Skeletal muscle tissue (tissue), 4 donors: ENCODE measurements around the gene TNNI3. TPM values are rescaled to one million over a fixed set of nuclear protein-coding genes. Genes with fewer than 3 reads are reported as not detected.
"Not testable (repeated sequence)": the region's sequence is repeated elsewhere in the genome, so short reads cannot be mapped to it uniquely, and the experiment has no call there.

Experiments used
- H3K27ac ChIP-seq: one replicate; pipeline ENCODE4 v1.7.0; 2013; ENCODE audit warnings: mild to moderate bottlenecking, low read depth, low read length, inconsistent platforms
- H3K27me3 ChIP-seq, 3 donors: one replicate each; pipeline ENCODE4 v1.7.0; 2013; ENCODE audit warnings: low read length in 3 of 3; ENCODE audit not compliant: control insufficient read depth in 3 of 3, insufficient read depth in 3 of 3
- H3K36me3 ChIP-seq, 3 donors: one replicate each; pipeline ENCODE4 v1.7.0; 2013; ENCODE audit warnings: low read length in 3 of 3; ENCODE audit not compliant: control insufficient read depth in 3 of 3, insufficient read depth in 3 of 3
- H3K4me1 ChIP-seq, 3 donors: one replicate each; pipeline ENCODE4 v1.7.0; 2013; ENCODE audit warnings: low read length in 3 of 3, mild to moderate bottlenecking in 3 of 3; ENCODE audit not compliant: control insufficient read depth in 3 of 3, insufficient read depth in 3 of 3
- H3K4me3 ChIP-seq, 3 donors: one replicate each; pipeline ENCODE4 v1.7.0; 2013; ENCODE audit warnings: low read length in 3 of 3
- H3K9ac ChIP-seq, 3 donors: one replicate each; pipeline ENCODE4 v1.7.0; 2013; ENCODE audit warnings: low read length in 3 of 3, mild to moderate bottlenecking in 3 of 3, moderate library complexity in 2 of 3, low read depth in 1 of 3
- H3K9me3 ChIP-seq, 3 donors: one replicate each; pipeline ENCODE4 v1.7.0; 2013; ENCODE audit warnings: low read length in 3 of 3; ENCODE audit not compliant: control insufficient read depth in 3 of 3
- total RNA-seq: library from RNA; depleted of rRNA; stranded (reverse); fragments of >200 nt; gene quantifications from one replicate; pipeline ENCODE4 v1.2.3, GENCODE V29; 2014
- donor health status: Osteomylitis.

TNNI3 gene
- 4.7 TPM for total RNA-seq

DNA sequence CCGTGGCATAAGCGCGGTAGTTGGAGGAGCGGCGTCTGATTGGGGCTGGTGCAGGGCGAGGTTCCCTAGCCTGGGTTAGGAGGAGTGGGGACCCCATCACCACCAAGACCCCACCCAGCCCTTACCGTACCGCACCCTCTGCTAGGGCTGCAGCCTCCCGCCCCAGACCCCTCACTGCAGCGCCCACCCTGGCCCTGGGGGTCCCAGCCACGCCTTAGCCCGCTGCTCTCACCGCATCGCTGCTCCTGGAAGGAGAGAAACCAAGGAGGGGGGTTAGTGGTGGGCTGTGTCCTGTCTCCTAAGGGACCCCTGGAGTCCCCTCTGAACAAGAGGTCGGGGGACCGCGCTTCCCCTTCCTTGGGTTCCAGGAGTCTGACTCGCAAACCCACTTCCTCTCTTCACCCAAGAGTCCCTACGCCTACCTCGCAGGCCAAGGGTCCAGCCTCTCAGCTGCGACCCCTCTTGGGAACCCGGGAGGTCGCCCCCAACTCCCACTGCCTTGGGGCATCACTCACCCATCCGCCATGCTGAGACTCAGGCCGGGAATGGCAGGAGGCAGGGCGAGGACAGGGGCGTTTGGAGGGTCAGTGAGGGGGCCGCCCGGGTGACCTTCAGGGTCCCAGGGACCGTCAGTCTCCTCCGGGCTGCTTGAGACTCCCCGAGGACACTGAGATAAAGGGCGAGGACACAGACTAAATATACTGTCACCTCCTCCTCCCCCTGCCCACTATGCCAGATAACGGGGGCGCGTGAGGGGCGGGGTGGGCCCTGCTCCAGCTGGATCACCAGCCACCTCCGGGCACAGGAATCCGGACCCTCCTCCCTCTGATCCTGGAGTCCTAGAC, at the start of gene TNNI3:
TNNI3 (minus strand) TSS at position 669 of the 845 bp plus-strand sequence; CDS start at position 526, 143 bp downstream.
- H3K27ac ChIP-seq, result peak within 1 kb of the TSS; percentile 47
- peak within 1 kb of the TSS in 1 of 3 donors; percentile 16 for H3K9ac ChIP-seq
- H3K27me3 ChIP-seq, result peaks cover 29 to 32% (median 30%) of the 10 kb centered on the region in 3 donors
- H3K36me3 ChIP-seq, result no peaks in the 10 kb centered on the region
- H3K4me3 ChIP-seq, result peak within 1 kb of the TSS in 1 of 3 donors; percentile 56
- no peaks in the 10 kb centered on the region for H3K9me3 ChIP-seq
- peaks cover 10 to 28% (median 15%) of the 10 kb centered on the region in 3 donors for H3K4me1 ChIP-seq

DNA sequence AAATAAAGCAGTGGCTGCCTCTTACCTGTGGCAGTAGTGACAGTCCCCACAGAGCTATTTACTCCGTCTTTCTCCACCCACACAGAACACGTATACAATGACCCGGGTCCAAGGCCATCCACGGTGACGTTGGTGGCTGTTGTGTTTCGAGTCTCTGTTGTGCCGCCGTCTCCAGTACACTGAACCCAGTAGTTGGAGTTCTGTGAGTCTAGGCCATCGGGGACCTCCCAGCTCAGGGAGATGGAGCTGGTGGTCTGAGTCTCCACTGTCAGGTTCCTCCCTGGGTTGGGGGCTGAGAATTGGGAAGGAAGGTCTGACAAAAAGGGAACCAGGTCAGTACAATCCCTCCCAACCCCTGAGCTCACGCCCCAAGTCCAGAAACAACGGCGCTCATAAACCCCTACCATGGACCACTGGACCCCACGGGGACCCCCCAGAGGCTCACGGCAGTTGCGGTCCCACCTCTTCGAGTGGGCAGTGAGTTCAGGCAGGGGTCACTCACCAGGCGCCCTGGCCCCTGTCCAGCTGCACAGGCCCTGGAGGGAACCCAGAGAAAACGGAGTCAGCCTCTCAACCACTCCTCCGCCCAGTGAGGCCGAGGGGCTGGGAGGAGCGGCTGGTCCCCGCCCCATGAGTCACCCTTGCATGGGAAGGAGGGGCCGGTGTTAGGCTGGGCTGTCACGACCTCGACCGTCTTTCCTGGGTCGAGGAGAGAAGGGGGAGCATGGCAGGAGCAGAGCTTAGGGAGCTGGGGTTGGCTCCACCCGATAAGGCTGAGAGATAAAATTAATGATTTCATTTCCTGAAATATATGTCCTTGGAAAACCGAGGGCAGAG, 49.4 kb upstream of the TNNI3 start:
- Histone ChIP-seq H3K9me3 (no peaks in the 10 kb centered on the region), H3K27ac (no peak overlapping the region), H3K27me3 (peaks cover 3 to 19% (median 14%) of the 10 kb centered on the region in 3 donors), H3K4me3 (no peak overlapping the region), H3K36me3 (no peaks in the 10 kb centered on the region), H3K9ac (peak overlapping the region in 1 of 3 donors; percentile 3), H3K4me1 (peaks cover 0 to 6% (median 2%) of the 10 kb centered on the region in 3 donors)

DNA sequence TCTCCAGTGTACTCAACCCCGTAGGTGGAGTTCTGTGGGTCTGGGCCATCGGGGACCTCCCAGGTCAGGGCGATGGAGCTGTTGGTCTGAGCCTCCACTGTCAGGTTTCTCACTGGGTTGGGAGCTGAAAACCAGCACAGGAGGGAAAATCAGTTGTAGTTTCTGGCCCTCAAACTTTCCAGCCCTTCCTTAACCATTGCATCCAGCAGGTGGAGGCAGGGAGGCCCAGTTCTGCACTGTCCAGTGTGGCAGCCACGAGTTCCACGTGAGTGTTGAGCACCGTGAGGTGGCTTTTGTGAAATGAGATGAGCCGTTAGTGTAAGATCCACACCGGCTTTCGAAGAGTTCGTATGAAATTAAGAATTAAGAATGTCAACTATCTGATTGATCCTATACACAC, 44.7 kb upstream of the TNNI3 start:
- H3K36me3 ChIP-seq, H3K4me3 ChIP-seq, H3K9me3 ChIP-seq, H3K27ac ChIP-seq, H3K9ac ChIP-seq, H3K4me1 ChIP-seq: not testable (repeated sequence)
- H3K27me3 ChIP-seq, result peaks cover 3 to 28% (median 22%) of the 10 kb centered on the region in 3 donors

DNA sequence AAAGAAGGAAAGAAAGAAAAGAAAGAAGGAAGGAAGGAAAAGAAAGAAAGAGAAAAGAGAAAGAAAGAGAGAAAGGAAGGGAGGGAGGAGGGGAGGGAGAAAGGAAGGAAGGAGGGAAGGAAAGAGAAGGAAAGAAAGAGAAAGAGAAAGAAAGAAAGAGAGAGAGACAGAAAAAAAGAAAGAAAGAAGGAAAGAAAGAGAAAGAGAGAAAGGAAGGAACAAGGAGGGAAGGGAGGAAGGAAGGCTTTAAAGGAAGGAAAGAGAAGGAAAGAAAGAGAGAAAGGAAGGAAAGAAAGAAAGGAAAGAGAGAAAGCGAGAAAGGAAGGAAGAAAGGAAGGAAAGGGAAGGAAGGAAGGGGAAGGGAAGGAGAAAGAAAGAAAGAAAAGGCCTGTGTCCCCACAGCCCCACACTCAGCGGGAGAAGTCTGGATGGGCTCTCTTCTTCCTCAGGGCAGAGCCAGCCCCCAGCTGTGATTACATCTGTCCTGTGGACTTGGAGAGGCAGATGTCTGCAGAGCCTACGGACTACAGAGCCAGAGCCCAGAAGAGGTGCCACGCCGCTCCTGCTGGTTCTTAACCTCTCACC, 42.2 kb upstream of the TNNI3 start:
- H3K4me1 ChIP-seq, result no peaks in the 10 kb centered on the region
- no peak overlapping the region for H3K4me3 ChIP-seq
- no peaks in the 10 kb centered on the region for H3K36me3 ChIP-seq
- H3K9me3 ChIP-seq, result no peaks in the 10 kb centered on the region
- H3K27me3 ChIP-seq, result peaks cover 0 to 19% (median 17%) of the 10 kb centered on the region in 3 donors
- H3K27ac ChIP-seq, result no peak overlapping the region
- H3K9ac ChIP-seq, result no peak overlapping the region

DNA sequence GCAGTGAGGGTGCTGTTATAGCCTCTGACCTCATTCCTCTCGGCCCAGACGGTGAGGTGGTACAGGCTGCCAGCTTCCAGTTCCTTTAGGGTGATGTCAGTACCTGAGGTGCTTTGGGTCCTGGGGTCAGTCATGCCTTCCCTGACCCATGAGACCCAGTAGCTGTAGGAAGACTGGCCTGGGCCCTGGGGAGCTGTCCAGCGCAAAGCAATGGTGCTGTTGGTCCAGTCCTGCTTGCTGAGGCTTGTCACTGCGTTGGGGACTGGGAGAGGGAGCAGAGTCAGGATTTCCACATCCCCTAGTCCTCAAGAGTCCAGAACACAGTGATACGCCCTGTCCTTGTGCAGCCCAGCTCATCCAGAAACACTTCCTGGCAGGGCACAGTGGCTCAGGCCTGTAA, 41.1 kb upstream of the TNNI3 start:
- H3K36me3 ChIP-seq, result no peaks in the 10 kb centered on the region
- H3K4me1 ChIP-seq, result no peaks in the 10 kb centered on the region
- H3K9ac ChIP-seq, result no peak overlapping the region
- peaks cover 0 to 15% (median 9%) of the 10 kb centered on the region in 3 donors for H3K27me3 ChIP-seq
- no peaks in the 10 kb centered on the region for H3K9me3 ChIP-seq
- H3K4me3 ChIP-seq, result no peak overlapping the region
- H3K27ac ChIP-seq, result no peak overlapping the region

DNA sequence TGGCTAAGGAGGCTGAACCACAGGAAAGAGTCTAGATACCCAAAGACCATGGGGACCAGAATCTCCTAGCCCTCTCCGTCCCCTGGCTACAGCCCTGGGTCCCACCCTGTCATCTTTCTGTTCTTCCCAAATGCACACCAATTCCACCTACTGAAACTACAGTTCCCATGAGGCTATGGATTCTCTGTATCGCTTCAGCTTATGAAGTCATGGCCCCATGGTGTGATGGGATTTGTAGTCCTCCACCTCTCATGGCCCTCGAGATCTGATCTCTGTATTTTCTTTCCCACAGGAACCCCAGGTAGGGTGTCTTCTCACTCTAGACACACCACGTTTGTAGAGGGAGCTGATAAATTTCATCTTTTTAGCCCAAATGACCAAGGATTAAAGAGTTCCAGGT, 40.0 kb upstream of the TNNI3 start:
- Histone ChIP-seq H3K27me3 (peaks cover 0 to 15% (median 8%) of the 10 kb centered on the region in 3 donors), H3K9ac (no peak overlapping the region)

DNA sequence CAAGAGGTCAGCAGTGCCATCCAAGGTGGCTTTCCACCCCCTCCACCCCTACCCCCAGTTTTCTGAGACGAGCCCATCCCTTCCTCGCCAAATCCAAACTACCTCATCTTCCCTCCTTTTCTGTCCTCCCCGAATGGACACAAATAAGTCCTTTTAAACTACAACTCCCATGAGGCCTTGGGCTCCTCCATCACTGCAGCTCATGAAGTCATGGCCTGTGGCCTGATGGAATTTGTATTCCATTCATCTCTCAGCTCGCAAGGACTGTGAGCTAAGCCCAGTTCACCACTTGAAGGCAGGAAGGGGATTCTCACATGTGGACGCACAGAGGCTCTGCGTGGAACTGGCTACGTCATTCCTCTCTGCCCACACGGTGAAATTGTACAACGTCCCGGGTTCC, 39.3 kb upstream of the TNNI3 start:
- Histone ChIP-seq H3K27ac (no peak overlapping the region), H3K4me1 (no peaks in the 10 kb centered on the region), H3K36me3 (no peaks in the 10 kb centered on the region), H3K4me3 (no peak overlapping the region), H3K27me3 (peaks cover 0 to 15% (median 8%) of the 10 kb centered on the region in 3 donors), H3K9me3 (no peaks in the 10 kb centered on the region), H3K9ac (no peak overlapping the region)

More for the DNA sequence above, 40.0 kb upstream of the TNNI3 start:
- no peak overlapping the region for H3K4me3 ChIP-seq
- H3K9me3 ChIP-seq, result no peaks in the 10 kb centered on the region
- no peak overlapping the region for H3K27ac ChIP-seq
- no peaks in the 10 kb centered on the region for H3K4me1 ChIP-seq
- H3K36me3 ChIP-seq, result no peaks in the 10 kb centered on the region

DNA sequence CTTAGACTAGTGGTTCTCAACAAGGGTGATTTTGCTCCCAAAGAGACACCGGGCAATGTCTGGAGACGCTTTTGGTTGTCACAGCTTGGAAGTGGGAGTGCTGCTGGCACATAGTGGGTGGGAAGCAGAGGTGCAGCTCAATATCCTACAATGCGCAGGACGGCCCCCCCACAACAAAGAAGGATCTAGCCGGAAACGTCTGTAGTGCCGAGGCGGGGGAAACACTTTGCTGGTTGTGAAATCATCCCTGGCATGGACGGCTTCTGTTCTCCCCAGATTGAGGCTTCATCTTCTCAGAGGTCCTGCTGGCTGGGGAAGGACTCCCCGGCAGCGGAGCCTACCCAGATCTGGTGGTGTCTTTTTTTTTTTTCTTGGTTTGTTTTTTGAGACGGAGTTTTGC, 35.9 kb upstream of the TNNI3 start:
- peaks cover 0 to 14% (median 8%) of the 10 kb centered on the region in 3 donors for H3K27me3 ChIP-seq
- H3K9me3 ChIP-seq, result no peaks in the 10 kb centered on the region
- no peaks in the 10 kb centered on the region for H3K4me1 ChIP-seq
- H3K9ac ChIP-seq, result no peak overlapping the region
- no peaks in the 10 kb centered on the region for H3K36me3 ChIP-seq
- no peak overlapping the region for H3K27ac ChIP-seq
- H3K4me3 ChIP-seq, result no peak overlapping the region

DNA sequence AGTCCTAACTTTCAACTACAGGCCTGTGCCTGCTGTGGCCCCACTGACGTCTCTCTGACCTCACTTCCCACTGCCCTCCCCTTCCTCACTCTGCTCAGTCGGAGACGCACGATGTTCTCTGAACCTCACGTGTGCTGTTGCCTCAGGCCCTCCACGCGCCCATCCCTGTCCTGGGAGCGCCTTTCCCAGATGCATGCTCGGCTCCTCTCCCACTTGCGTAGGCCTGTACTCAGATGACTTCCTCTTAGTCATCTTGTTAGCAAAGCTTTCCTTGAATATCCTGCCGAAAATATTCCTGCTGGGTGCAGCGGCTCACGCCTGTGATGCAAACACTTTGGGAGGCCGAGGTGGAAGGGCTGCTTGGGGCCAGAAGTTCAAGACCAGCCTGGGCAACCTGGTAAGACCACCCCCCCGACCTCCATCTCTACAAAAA, 31.9 kb upstream of the TNNI3 start:
- Histone ChIP-seq H3K9me3 (no peaks in the 10 kb centered on the region), H3K36me3 (no peaks in the 10 kb centered on the region), H3K9ac (no peak overlapping the region), H3K4me1 (no peaks in the 10 kb centered on the region), H3K27me3 (peaks cover 11 to 24% (median 21%) of the 10 kb centered on the region in 3 donors), H3K4me3 (no peak overlapping the region), H3K27ac (no peak overlapping the region)
